SKM-1 (cell line): Measurements from ENCODE around the gene ZDHHC3.

Experiments
- DNase-seq: peaks from one replicate; lab custom pipeline; 2025; ENCODE audit not compliant: unreplicated experiment; lab: John Stamatoyannopoulos, UW

The ZDHHC3 gene

GRCh38 chr3:44930911-44931310 lies 45.1 kb downstream of the ZDHHC3 start:
- DNase-seq = no peak

- DNase-seq = no peak
Measured at GRCh38 chr3:44929782-44930181, 46.2 kb downstream of the ZDHHC3 start.

GRCh38 chr3:44927371-44927770 lies 48.6 kb downstream of the ZDHHC3 start:
- DNase-seq = no peak

- no peak for DNase-seq
Measured at GRCh38 chr3:44926921-44927320, 49.1 kb downstream of the ZDHHC3 start.

GRCh38 chr3:44926172-44926571 lies 49.8 kb downstream of the ZDHHC3 start:
- DNase-seq = no peak

GRCh38 chr3:44924457-44925084 lies 51.4 kb downstream of the ZDHHC3 start:
- no peak for DNase-seq

GRCh38 chr3:44923632-44924456 lies 52.1 kb downstream of the ZDHHC3 start:
- DNase-seq = no peak

GRCh38 chr3:44920081-44920480 lies 55.9 kb downstream of the ZDHHC3 start:
- no peak for DNase-seq

- DNase-seq = no peak
Measured at GRCh38 chr3:44918581-44918980, 57.4 kb downstream of the ZDHHC3 start.

- no peak for DNase-seq
Measured at GRCh38 chr3:44918087-44918486, 57.9 kb downstream of the ZDHHC3 start.

- DNase-seq = no peak
Measured at GRCh38 chr3:44915702-44916438, 60.1 kb downstream of the ZDHHC3 start.

- DNase-seq = no peak
Measured at GRCh38 chr3:44914936-44915335, 61.0 kb downstream of the ZDHHC3 start.

GRCh38 chr3:44913868-44914468 lies 62.0 kb downstream of the ZDHHC3 start:
- DNase-seq = peak; percentile 41

- DNase-seq = no peak
Measured at GRCh38 chr3:44910693-44911092, 65.3 kb downstream of the ZDHHC3 start.

- no peak for DNase-seq
Measured at GRCh38 chr3:44909063-44909462, 66.9 kb downstream of the ZDHHC3 start.

- no peak for DNase-seq
Measured at GRCh38 chr3:44907612-44908011, 68.4 kb downstream of the ZDHHC3 start.

- DNase-seq = no peak
Measured at GRCh38 chr3:44906997-44907396, 69.0 kb downstream of the ZDHHC3 start.

GRCh38 chr3:44905446-44906157 lies 70.4 kb downstream of the ZDHHC3 start:
- DNase-seq = no peak

- DNase-seq = no peak
Measured at GRCh38 chr3:44903751-44904150, 72.2 kb downstream of the ZDHHC3 start.

GRCh38 chr3:44903314-44903713 lies 72.7 kb downstream of the ZDHHC3 start:
- DNase-seq = no peak

GRCh38 chr3:44902628-44903027 lies 73.3 kb downstream of the ZDHHC3 start:
- DNase-seq = no peak
